GM10266 (cell line): ENCODE results near the gene ONECUT2.

Experiments used
- DNase-seq: peaks from one replicate; pipeline ENCODE4 v3.0.0; 2012; ENCODE audit errors: extremely low spot score
- CTCF ChIP-seq: IDR thresholded peaks from 2 replicates; pipeline ENCODE4 v1.5.1; 2012; ENCODE audit warnings: mild to moderate bottlenecking, low read depth; ENCODE audit not compliant: control insufficient read depth, insufficient read depth; ENCODE audit errors: missing control alignments

The ONECUT2 gene

DNA sequence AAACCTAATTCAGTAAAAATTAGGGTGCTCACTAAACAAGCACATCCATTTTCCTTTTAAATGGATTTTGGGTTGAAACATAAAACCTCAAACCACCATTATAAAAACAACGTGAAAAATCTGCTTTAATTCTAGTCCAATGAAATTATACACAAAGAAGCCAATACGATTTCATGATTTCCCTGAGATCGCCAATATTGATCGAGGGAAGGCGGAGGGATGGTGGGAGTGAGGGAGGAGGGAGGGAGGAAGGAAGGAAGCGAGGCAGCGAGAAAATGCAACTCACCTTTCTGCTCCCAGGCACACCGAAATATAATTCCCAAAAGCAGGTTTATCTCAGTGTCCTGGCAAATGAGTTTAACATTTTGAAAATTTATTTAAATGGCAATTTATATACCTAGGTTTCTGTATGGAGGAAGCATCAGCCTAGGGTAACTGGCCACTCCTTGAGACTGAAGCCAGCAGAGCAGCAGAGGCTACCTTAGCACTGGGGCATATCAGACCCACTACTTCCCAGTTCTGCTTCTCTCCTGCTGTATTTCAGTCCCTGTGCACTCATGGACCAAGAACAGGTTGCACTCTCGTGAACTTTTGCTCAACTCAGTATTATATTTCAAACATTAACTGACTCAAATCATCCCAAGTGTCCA, 2.3 kb upstream of the ONECUT2 start:
- TF ChIP-seq CTCF = no peak
- peak; percentile 22 for DNase-seq

DNA sequence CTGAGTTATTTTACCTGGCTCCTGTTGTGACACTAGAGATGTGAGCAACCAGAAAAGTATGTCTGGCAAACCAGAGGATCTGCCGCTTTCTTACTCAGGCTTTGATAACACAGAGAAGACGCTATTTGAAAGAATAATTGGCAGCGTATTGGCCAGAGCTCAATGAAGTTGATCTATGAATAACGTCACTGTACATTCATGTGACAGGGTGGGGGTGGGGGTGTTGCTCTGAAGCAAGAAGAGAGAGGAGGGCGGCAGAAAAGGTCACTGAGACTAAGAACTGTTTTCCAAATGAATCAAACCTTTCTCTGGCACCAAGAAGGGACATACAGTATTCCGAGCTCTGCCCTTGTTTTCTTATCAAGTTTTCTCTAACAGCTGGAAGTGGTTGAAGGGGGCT, 1.7 kb upstream of the ONECUT2 start:
- DNase-seq = peak; percentile 28
- no peak for TF ChIP-seq CTCF

DNA sequence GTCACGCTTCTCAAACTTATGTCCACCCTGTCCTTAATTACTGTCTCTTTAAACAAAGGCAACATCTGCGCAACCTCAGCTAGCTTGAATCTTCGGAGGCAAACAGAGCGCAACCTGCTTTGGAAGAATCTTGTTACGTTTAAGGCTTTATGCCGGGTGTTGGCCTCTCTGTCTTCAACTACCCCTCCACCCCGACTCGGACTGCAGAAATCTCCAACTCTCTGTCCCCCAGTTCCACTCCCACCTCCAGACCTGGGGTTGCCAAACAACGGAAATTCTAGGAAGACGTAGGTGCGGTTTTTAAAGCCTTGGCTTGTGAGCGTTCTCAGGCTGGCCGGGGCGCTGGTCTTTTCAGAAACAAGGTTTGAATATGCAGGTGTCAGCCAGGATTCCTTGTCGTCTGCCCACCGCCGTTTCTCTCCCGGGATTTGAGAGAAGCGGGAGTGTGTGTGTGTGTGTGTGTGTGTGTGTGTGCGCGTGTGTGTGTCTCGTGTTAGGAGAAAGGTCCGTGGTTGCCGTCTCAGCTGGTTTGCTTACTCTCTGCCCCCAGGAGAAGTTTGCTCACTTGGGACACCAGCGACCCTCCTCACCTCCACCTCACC, 1.1 kb upstream of the ONECUT2 start:
- DNase-seq = peak; percentile 18
- no peak for TF ChIP-seq CTCF

GRCh38 chr18:57435846-57436190, 644 bp downstream of the ONECUT2 start:
- no peak for TF ChIP-seq CTCF
- DNase-seq = no peak

DNA sequence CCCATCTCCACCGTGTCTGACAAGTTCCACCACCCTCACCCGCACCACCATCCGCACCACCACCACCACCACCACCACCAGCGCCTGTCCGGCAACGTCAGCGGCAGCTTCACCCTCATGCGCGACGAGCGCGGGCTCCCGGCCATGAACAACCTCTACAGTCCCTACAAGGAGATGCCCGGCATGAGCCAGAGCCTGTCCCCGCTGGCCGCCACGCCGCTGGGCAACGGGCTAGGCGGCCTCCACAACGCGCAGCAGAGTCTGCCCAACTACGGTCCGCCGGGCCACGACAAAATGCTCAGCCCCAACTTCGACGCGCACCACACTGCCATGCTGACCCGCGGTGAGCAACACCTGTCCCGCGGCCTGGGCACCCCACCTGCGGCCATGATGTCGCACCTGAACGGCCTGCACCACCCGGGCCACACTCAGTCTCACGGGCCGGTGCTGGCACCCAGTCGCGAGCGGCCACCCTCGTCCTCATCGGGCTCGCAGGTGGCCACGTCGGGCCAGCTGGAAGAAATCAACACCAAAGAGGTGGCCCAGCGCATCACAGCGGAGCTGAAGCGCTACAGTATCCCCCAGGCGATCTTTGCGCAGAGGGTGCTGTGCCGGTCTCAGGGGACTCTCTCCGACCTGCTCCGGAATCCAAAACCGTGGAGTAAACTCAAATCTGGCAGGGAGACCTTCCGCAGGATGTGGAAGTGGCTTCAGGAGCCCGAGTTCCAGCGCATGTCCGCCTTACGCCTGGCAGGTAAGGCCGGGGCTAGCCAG, 1.2 kb downstream of the ONECUT2 start:
- peak; percentile 23 for DNase-seq
- TF ChIP-seq CTCF = no peak

DNA sequence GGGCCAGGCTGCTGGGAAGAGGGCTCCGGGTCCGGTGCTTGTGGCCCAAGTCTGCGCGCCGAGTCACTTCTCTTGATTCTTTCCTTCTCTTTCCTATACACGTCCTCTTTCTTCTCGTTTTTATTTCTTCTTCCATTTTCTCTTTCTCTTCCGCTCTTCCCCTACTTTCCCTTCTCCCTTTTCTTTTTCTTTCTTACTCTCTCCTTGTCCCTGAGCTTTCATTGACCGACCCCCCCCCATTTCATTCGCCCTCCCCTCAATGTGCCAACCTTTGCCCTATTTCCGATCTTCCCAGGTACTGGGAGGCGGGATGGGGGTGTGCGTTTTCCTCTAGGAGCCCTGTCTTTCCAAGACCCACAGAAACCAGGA, 1.8 kb downstream of the ONECUT2 start:
- no peak for TF ChIP-seq CTCF
- DNase-seq = no peak

DNA sequence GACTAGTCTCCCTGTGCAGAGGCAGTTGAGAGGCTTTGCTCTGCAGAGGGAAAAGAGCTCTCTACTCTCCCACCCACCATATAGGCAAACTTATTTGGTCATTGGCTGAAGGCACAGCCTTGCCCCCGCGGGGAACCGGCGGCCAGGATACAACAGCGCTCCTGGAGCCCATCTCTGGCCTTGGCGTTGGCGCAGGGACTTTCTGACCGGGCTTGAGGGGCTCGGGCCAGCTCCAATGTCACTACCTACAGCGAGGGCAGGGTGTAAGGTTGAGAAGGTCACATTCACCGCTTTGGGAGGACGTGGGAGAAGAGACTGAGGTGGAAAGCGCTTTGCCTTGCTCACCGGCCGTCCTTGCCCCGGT, 2.2 kb downstream of the ONECUT2 start:
- peak; percentile 27 for DNase-seq
- TF ChIP-seq CTCF = no peak
